GM12891 (cell line): Measurements from ENCODE around the gene DHODH.

Experiments
- PAX5 ChIP-seq: IDR thresholded peaks from 2 replicates; pipeline ENCODE4 v1.6.1; 2011; ENCODE audit warnings: low read length, moderate library complexity, mild to moderate bottlenecking; ENCODE audit not compliant: insufficient read depth, severe bottlenecking
- POLR2A ChIP-seq: IDR thresholded peaks from 2 replicates; pipeline ENCODE4 v1.6.1; 2011; ENCODE audit warnings: low read depth, low read length, control low read depth
- POLR2AphosphoS5 ChIP-seq: IDR thresholded peaks from 2 replicates; pipeline ENCODE4 v1.6.1; 2011; ENCODE audit warnings: low read depth, low read length, control low read depth
- POU2F2 ChIP-seq: IDR thresholded peaks from 2 replicates; pipeline ENCODE4 v1.6.1; 2011; ENCODE audit warnings: low read depth, mild to moderate bottlenecking, control low read depth, low read length, moderate library complexity
- SPI1 ChIP-seq: IDR thresholded peaks from 2 replicates; pipeline ENCODE4 v1.6.1; 2011; ENCODE audit warnings: low read depth, low read length, control low read depth
- TAF1 ChIP-seq: IDR thresholded peaks from 2 replicates; pipeline ENCODE4 v1.6.1; 2011; ENCODE audit warnings: low read depth, low read length, control low read depth

DNA sequence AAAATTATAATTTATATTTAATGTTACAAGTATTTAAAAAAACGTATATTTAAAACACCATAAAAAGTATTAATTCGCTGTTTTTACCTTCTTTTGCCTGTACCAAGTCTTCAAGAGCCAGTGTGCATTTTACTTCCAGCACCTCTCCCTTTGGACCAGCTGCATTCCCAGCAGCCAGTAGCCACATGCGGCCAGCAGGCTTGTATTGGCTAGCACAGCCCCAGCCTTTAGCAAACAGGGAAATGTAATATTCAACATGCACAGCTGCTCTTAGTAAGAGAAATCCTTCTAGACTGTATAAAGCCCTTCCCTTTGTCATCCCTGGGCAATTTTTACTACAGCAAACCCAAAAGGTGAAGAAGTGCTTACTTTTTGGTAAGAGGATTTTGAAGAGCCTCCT lies 6.6 kb downstream of the DHODH start:
- TF ChIP-seq POLR2AphosphoS5 (no peak), TAF1 (no peak), SPI1 (no peak), POLR2A (no peak), POU2F2 (no peak), PAX5 (no peak)
